Kidney (tissue), 14 donors: ENCODE data around the gene LRRC63. TPM values are rescaled to one million over a fixed set of nuclear protein-coding genes. Genes with fewer than 3 reads are reported as not detected.

ENCODE experiments used
- DNase-seq, 5 donors: peaks; one replicate each; pipeline ENCODE4 v3.0.0-alpha.2; 2013 to 2020
- FAIRE-seq: peaks from 2 replicates; lab custom pipeline; 2012; peaks lifted over from hg19 to GRCh38; lab: Jason Lieb, UNC
- H3K27ac ChIP-seq, 2 donors: one replicate each; pipeline ENCODE4 v1.7.0; 2013; ENCODE audit warnings: low read depth in 2 of 2, low read length in 2 of 2, inconsistent platforms in 1 of 2
- H3K27me3 ChIP-seq: one replicate; pipeline ENCODE4 v1.7.1; 2013; ENCODE audit warnings: low read length, inconsistent platforms; ENCODE audit not compliant: control insufficient read depth, insufficient read depth
- H3K36me3 ChIP-seq, 3 donors: one replicate each; pipeline versions ENCODE4 v1.7.0 to v1.7.1; 2013; ENCODE audit warnings: low read length in 3 of 3, control low read depth in 1 of 3, inconsistent platforms in 1 of 3; ENCODE audit not compliant: insufficient read depth in 3 of 3, control insufficient read depth in 2 of 3
- H3K4me1 ChIP-seq, 3 donors: one replicate each; pipeline versions ENCODE4 v1.7.0 to v1.7.1; 2013; ENCODE audit warnings: low read length in 3 of 3, inconsistent platforms in 1 of 3, low read depth in 1 of 3; ENCODE audit not compliant: control insufficient read depth in 2 of 3, insufficient read depth in 2 of 3
- H3K4me3 ChIP-seq, 3 donors: one replicate each; pipeline versions ENCODE4 v1.7.0 to v1.8.1; 2013; ENCODE audit warnings: low read length in 3 of 3, control low read depth in 1 of 3, inconsistent platforms in 1 of 3
- H3K9ac ChIP-seq, 3 donors: one replicate each; pipeline versions ENCODE4 v1.7.0 to v1.7.1; 2013; ENCODE audit warnings: low read length in 3 of 3, control low read depth in 1 of 3, inconsistent platforms in 1 of 3
- H3K9me3 ChIP-seq, 3 donors: one replicate each; pipeline versions ENCODE4 v1.7.0 to v1.7.1; 2013; ENCODE audit warnings: low read length in 3 of 3, control low read depth in 1 of 3, inconsistent platforms in 1 of 3; ENCODE audit not compliant: control insufficient read depth in 2 of 3, insufficient read depth in 1 of 3
- CTCF ChIP-seq: IDR thresholded peaks from 3 replicates; pipeline ENCODE4 v1.5.1; 2012; ENCODE audit warnings: mild to moderate bottlenecking, moderate library complexity, borderline replicate concordance; ENCODE audit not compliant: insufficient read depth; ENCODE audit errors: extremely low read depth
- intact Hi-C: fragments of 100-400 bp; cut with DNase I; formaldehyde crosslinking; loops from one replicate; pipeline ENCODE4 v1.11.1; 2022
- polyA plus RNA-seq: library from polyadenylated mRNA; stranded (reverse); fragments of 350-450 nt; fragmentation: Illumina TruSeq; extraction: RNeasy Lipid Tissue Mini Kit (QIAGEN cat#74804); gene quantifications from one replicate; pipeline ENCODE4 v1.2.3, GENCODE V29; 2014; ENCODE audit warnings: low read depth, low replicate concordance; ENCODE audit not compliant: insufficient read depth
- total RNA-seq: library from RNA; stranded (reverse); fragmentation: NEBNext Ultra II Directional; extraction: Animal tissue kit (Norgen Biotek cat#: 25700); gene quantifications from one replicate; pipeline ENCODE4 v1.2.1, GENCODE V29; 2021
- donor health status: control.
- donor health status: control.
- donor health status: control.
- donor health status: control.
- donor health status: control.
- donor health status: DM: yes; HTN: yes; CAD: no.
- donor health status: Normal renal cell carcinoma (clear cell type).

The LRRC63 gene
- total and polyA plus RNA-seq, 2 donors from 2014 or later: 0.17 to 0.31 TPM

- Histone ChIP-seq H3K9me3 (no peaks in the 10 kb centered on the region), H3K9ac (no peak overlapping the region), H3K4me1 (no peaks in the 10 kb centered on the region), H3K27ac (no peak overlapping the region), H3K27me3 (no peaks in the 10 kb centered on the region), H3K4me3 (no peak overlapping the region), H3K36me3 (no peaks in the 10 kb centered on the region)
- intact Hi-C loops: no loop called here
- no peak for DNase-seq
- TF ChIP-seq CTCF: no peak
- FAIRE-seq: no peak
These were observed 77.7 kb downstream of the LRRC63 start for GRCh38 chr13:46289260-46289955.

DNA sequence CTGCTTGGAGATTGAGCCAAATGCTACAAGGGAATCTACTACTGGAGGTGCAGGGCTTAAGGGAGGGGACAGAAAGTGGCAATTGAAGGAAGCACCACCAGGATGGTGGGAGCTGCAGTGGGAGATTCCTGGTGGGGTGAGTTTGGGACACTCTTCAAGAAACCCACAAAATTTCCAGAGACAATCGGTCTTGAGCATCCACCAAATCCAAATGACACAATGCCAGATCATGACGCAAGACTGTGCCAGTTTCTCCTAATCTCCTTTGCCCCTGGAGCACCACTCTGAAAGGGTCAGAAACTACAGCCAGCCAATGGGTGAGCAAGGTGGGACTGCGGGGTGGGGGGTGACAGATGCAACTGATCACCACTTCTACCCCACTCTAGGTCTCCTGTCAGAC lies 78.7 kb downstream of the LRRC63 start:
- Histone ChIP-seq H3K27ac (no peak overlapping the region), H3K27me3 (no peaks in the 10 kb centered on the region), H3K9ac (no peak overlapping the region), H3K4me3 (no peak overlapping the region), H3K36me3 (no peaks in the 10 kb centered on the region), H3K4me1 (no peaks in the 10 kb centered on the region), H3K9me3 (no peaks in the 10 kb centered on the region)
- intact Hi-C loops: no loop called here
- no peak for DNase-seq
- TF ChIP-seq CTCF: no peak
- no peak for FAIRE-seq

GRCh38 chr13:46293436-46293835 lies 81.7 kb downstream of the LRRC63 start:
- Histone ChIP-seq H3K27me3 (no peaks in the 10 kb centered on the region), H3K4me3 (no peak overlapping the region), H3K9ac (no peak overlapping the region), H3K27ac (no peak overlapping the region), H3K4me1 (peaks cover 0 to 7% (median 0%) of the 10 kb centered on the region in 3 donors), H3K9me3 (no peaks in the 10 kb centered on the region), H3K36me3 (no peaks in the 10 kb centered on the region)
- FAIRE-seq (no peak), DNase-seq (no peak)
- TF ChIP-seq CTCF: no peak
- intact Hi-C loops: no loop called here
